Measurements from ENCODE around the gene C11orf86.

Gene C11orf86

GRCh38 chr11:67022341-67022933 is 47.3 kb downstream of the C11orf86 start:
- Mint-ChIP-seq H3K4me3 (no peak overlapping the region), H3K4me1 (ENCODE audit: low read depth) (peaks cover 11% of the 10 kb centered on the region), H3K27me3 (ENCODE audit: low read depth) (peaks cover 61% of the 10 kb centered on the region), H3K27ac (no peak overlapping the region), H3K9me3 (no peaks in the 10 kb centered on the region), H3K36me3 (ENCODE audit: low read depth) (no peaks in the 10 kb centered on the region)

- H3K4me1 Mint-ChIP-seq (ENCODE audit: low read depth), result peaks cover 11% of the 10 kb centered on the region
- H3K4me3 Mint-ChIP-seq, result no peak within 1 kb of the TSS
- peaks cover 61% of the 10 kb centered on the region for H3K27me3 Mint-ChIP-seq (ENCODE audit: low read depth)
- no peak within 1 kb of the TSS for H3K27ac Mint-ChIP-seq
- H3K36me3 Mint-ChIP-seq (ENCODE audit: low read depth), result no peaks in the 10 kb centered on the region
- no peaks in the 10 kb centered on the region for H3K9me3 Mint-ChIP-seq
Observed at GRCh38 chr11:67022961-67023956, 48.2 kb downstream of the C11orf86 start, which contains the start of gene SYT12. SYT12 (plus strand) TSS chr11:67023134; CDS start chr11:67030145, 7,011 bp downstream.

GRCh38 chr11:67023957-67024353 is 48.9 kb downstream of the C11orf86 start:
- H3K27me3 Mint-ChIP-seq (ENCODE audit: low read depth), result peaks cover 57% of the 10 kb centered on the region
- no peak overlapping the region for H3K4me3 Mint-ChIP-seq
- no peak overlapping the region for H3K27ac Mint-ChIP-seq
- H3K36me3 Mint-ChIP-seq (ENCODE audit: low read depth), result no peaks in the 10 kb centered on the region
- peaks cover 11% of the 10 kb centered on the region for H3K4me1 Mint-ChIP-seq (ENCODE audit: low read depth)
- no peaks in the 10 kb centered on the region for H3K9me3 Mint-ChIP-seq

GRCh38 chr11:67024410-67024809 is 49.3 kb downstream of the C11orf86 start:
- peaks cover 11% of the 10 kb centered on the region for H3K4me1 Mint-ChIP-seq (ENCODE audit: low read depth)
- no peaks in the 10 kb centered on the region for H3K36me3 Mint-ChIP-seq (ENCODE audit: low read depth)
- no peak overlapping the region for H3K4me3 Mint-ChIP-seq
- no peak overlapping the region for H3K27ac Mint-ChIP-seq
- no peaks in the 10 kb centered on the region for H3K9me3 Mint-ChIP-seq
- peaks cover 56% of the 10 kb centered on the region for H3K27me3 Mint-ChIP-seq (ENCODE audit: low read depth)

GRCh38 chr11:67024966-67025365 is 49.9 kb downstream of the C11orf86 start:
- Mint-ChIP-seq H3K27ac (no peak overlapping the region), H3K4me3 (no peak overlapping the region), H3K36me3 (ENCODE audit: low read depth) (no peaks in the 10 kb centered on the region), H3K9me3 (no peaks in the 10 kb centered on the region), H3K4me1 (ENCODE audit: low read depth) (peaks cover 11% of the 10 kb centered on the region), H3K27me3 (ENCODE audit: low read depth) (peaks cover 57% of the 10 kb centered on the region)

- H3K36me3 Mint-ChIP-seq (ENCODE audit: low read depth), result no peaks in the 10 kb centered on the region
- no peaks in the 10 kb centered on the region for H3K9me3 Mint-ChIP-seq
- no peak overlapping the region for H3K27ac Mint-ChIP-seq
- no peak overlapping the region for H3K4me3 Mint-ChIP-seq
- H3K27me3 Mint-ChIP-seq (ENCODE audit: low read depth), result peaks cover 59% of the 10 kb centered on the region
- H3K4me1 Mint-ChIP-seq (ENCODE audit: low read depth), result peaks cover 11% of the 10 kb centered on the region
Observed at GRCh38 chr11:67025750-67026149, 50.6 kb downstream of the C11orf86 start.
